GM12875 (cell line): ENCODE data around the gene ZNF771.

Experiments used
- H3K4me3 ChIP-seq: one replicate; pipeline ENCODE4 v1.5.1; 2011; ENCODE audit warnings: low read depth, low read length, control low read depth
- TF ChIP-seq, protein P1 (sequence below): IDR thresholded peaks from 2 replicates; pipeline ENCODE4 v1.5.1; 2011; ENCODE audit warnings: low read depth, mild to moderate bottlenecking, control low read depth, inconsistent platforms, low read length, moderate library complexity, borderline replicate concordance; ENCODE audit not compliant: insufficient read depth

Gene ZNF771

DNA sequence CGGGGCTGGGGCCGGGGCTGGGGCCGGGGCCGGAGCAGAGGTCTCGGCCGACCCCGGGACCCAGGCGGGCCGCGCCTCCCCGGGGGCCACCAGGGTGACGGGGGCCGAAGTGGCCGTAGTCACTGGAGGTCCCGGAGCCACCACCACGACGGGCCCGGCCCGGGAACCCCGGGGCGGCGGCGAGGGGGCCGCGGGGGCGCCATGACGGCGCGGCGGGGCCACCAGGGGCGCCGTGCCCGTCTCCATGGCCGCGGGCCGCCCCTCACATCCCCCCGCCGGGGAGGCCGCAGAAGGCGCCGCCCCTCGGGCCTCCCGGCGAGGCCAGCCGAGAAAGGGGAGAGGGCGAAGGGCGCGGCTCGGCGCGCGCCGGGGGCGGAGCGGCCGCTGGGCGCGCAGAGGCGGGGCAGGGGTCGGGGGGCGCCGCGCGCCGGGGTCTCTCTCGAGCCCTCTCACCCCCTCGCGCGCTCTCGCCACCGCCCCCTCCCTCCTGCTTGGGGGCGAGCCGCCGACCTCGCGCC is 37.4 kb upstream of the ZNF771 start:
- TF ChIP-seq, protein P1, sequence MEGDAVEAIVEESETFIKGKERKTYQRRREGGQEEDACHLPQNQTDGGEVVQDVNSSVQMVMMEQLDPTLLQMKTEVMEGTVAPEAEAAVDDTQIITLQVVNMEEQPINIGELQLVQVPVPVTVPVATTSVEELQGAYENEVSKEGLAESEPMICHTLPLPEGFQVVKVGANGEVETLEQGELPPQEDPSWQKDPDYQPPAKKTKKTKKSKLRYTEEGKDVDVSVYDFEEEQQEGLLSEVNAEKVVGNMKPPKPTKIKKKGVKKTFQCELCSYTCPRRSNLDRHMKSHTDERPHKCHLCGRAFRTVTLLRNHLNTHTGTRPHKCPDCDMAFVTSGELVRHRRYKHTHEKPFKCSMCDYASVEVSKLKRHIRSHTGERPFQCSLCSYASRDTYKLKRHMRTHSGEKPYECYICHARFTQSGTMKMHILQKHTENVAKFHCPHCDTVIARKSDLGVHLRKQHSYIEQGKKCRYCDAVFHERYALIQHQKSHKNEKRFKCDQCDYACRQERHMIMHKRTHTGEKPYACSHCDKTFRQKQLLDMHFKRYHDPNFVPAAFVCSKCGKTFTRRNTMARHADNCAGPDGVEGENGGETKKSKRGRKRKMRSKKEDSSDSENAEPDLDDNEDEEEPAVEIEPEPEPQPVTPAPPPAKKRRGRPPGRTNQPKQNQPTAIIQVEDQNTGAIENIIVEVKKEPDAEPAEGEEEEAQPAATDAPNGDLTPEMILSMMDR, result no peak
- H3K4me3 ChIP-seq, result peak overlapping the region; percentile 63

DNA sequence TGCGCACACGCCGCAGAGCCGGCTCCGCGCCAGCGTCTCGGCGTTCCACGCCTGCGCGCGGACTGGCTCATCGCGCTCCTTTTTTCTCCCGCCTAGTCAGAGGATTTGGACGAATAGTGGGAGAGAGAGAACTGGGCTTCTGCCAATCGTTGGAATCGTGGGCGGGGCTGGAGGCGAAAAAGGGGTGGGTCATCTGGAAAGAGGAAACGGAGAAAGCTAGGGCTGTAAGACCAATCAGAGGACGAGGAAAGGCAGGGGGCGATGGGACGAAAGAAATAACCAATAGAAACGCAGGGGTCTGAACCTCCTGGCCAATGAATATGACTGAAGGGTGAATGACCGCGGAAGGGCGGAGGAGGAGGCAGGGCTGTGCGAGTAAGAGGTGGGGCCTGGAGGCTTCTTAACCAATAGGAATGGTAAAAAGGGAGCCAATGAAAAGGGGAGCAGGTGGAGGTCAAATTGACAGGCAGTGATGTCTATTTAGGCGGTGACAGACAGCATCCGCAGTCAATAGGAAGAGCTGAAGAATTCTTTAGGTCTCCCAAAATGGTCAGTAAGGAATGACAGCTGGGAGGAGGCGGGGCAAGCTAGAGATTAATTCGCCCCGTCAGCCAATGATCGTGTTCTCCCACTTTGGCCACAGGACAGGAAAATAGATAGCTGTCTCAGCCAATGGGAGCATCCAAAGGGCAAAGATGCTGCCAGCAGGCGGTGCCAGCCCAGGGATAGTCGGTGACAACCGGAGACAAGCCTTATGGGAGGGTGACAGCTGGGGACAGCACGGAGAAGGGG is 36.8 kb upstream of the ZNF771 start, which contains the start of gene TBC1D10B:
Gene TBC1D10B, minus strand, starts transcription at position 39 of the 792 bp plus-strand sequence. CDS start 311 bp downstream, outside the sequence.
- peak within 1 kb of the TSS; percentile 63 for H3K4me3 ChIP-seq
- TF ChIP-seq, protein P1, result peak; percentile 19; the same call in 1 of the 2 replicates

DNA sequence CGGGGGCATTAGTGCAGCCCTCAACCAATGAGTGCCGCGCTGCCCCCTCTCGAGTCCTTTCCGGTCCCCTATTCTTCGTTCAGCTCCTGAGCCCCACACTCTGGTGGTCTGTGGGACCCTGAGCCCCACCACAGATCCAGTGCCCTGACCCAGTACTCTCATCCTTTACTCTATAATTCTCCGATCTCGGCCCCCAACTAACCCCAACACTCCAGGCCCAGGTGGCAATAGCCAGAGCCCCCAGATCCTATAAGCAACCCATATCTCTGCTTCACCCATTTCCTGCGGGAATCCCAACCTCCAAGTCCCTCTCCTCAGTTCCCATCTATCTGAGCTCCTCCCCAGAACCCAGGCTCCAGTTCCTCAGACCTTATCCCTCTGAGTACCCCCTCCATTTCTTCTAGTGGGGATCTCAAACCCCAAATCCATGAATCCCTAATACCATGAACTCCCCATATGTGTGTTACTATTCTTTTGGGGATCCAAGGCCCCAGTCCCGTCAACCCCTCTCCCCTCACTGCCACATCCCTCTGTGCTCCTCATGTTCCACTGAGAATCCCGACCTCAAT is 36.1 kb upstream of the ZNF771 start:
- TF ChIP-seq, protein P1, result no peak
- peak overlapping the region; percentile 36 for H3K4me3 ChIP-seq

DNA sequence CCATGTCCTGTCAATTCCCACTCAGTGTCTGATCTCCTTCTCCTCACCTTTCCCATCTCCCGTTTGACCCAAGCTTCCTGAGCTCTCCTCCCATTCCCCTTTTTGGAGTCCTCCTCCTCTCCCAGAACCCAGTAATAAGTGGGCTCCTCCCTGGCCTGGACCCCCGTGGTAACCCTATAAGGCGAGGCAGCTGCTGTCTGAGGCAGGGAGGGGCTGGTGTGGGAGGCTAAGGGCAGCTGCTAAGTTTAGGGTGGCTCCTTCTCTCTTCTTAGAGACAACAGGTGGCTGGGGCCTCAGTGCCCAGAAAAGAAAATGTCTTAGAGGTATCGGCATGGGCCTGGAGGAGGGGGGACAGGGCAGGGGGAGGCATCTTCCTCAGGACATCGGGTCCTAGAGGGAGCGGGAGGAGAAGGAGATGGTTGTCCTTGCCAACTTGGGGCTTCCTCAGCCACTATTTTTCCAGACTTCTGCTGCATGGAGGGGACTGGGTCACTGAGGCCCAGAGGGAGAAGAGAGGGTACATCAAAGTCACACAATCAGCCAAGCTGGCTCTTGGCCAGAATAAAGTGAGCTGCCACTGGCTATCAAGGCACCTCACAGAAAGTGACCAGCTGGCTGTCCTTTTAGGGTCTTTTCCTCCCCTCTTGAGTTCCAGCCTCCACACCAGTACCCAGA is 35.2 kb upstream of the ZNF771 start:
- TF ChIP-seq, protein P1, result no peak
- H3K4me3 ChIP-seq, result no peak overlapping the region

DNA sequence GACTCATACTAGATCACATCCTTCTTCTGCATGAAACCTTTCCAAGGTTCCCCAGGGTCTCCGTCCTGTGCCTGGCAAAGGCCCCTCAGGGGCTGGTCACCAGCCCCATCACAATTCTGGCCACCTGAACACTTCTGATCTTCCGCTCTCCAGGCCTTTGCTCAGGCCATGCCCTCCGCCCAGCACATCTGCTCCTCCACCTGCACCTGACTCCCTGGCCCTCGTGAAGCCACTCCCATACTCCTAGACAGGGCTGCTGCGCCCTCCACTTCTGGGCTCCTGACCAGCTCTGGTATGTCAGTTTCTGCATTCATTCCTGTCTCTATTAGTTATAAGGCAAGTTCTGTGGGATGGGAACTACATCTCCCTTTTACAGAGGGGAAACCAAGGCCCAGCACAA is 34.7 kb upstream of the ZNF771 start:
- TF ChIP-seq, protein P1, result no peak
- no peak overlapping the region for H3K4me3 ChIP-seq

DNA sequence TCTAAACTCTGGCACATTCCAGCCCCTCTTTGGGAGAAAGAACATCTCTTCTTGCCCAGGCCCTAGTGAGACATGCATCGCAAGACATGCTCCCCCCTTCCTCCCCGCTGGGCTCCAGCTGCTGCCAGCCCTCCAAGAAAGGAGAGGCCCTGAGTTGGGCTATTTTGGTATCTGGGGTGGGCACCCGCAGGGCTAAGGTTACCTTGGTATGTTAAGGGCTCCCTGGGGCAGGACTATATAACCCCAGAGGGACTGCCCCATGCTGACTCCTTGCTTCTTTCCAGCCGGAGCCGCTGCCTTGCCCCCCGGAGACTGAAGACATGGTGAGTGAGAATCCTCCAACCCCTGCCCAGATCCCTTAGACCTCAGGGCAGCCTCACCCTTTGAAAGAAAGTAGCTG is 32.9 kb upstream of the ZNF771 start, which contains the start of gene MYL11:
Gene MYL11, plus strand, starts transcription at position 265 of the 400 bp plus-strand sequence. Its CDS starts 56 bp downstream, at position 321.
- H3K4me3 ChIP-seq, result no peak within 1 kb of the TSS
- TF ChIP-seq, protein P1, result no peak
